HG03521 (cell line): ENCODE measurements around the gene GATA3.
A peak's percentile ranks its signal among the peaks of the same experiment; 100 is the strongest.

Source experiments
- ATAC-seq: cut with Tn5 transposase; IDR thresholded peaks from one replicate; pipeline ENCODE4 v1.9.1; 2021; ENCODE audit warnings: mild to moderate bottlenecking, moderate library complexity; ENCODE audit not compliant: unreplicated experiment

The GATA3 gene

DNA sequence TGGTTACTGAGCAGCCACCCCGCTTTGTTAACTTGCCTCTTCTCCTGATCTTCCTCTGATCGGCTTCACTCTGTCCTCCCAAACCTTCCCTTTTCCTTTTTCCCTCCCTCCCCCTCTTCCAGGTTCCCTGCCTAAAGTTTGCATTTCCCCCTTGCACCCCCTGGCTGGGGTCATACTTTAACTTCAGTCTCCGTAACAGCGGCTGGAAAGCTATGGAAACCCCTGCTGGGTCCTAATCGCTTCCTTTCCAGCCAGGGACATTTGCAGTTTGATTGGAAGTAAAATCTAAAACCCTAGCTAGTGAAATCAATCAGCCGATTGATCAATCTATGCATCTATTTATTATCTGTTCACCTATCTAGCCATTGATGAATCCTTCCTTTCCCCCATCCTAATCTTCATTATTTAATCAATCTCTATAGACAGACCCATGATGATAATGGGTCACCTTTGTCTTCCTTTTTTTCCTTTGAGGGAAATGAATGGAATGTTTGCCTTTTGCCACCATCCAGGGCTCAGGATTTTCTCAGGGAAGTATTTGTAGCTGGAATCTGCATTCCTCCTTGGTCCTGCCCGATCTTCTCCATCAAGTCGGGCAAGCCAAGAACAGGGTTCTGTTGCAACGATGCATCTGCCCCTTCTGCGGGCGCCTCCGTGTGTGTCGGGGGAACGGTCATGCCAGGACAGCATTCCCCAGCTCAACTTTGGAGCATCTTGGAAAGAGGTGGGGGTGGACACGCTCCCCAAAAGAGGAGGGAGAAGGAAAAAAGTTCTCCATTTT is 8.8 kb downstream of the GATA3 start:
- ATAC-seq = no peak

DNA sequence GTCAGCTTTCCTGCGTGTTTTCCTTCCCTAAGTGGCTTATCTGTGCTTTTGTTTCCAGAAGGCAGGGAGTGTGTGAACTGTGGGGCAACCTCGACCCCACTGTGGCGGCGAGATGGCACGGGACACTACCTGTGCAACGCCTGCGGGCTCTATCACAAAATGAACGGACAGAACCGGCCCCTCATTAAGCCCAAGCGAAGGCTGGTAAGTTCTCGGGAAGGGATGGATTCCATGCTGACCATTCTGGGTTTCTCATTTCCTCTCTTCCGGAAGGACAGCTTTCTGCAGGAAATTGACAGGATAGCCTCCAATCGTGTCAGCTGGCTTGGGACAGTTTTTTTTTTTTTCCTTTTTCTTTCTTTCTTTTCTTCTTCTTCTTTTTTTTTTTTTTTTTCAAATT is 9.4 kb downstream of the GATA3 start:
- ATAC-seq = no peak

DNA sequence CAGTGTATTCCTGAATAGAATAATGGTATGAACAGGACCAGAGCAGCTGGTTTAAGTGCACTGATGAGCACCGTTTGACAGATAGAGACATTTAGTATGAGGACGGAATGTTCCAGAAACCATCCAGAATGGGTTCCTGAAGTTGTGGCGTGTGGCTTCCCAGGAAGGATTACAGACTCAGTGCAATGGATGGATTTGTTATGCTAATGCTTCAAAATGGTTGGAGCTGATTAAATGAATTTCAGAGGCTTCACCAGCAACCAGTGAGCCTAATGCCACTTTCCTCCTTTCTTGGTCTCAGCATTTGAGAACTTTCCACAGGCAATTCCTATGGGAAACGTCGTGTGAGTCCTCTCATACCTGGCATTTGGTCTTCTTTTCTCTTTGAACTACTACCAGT is 9.9 kb downstream of the GATA3 start:
- no peak for ATAC-seq

DNA sequence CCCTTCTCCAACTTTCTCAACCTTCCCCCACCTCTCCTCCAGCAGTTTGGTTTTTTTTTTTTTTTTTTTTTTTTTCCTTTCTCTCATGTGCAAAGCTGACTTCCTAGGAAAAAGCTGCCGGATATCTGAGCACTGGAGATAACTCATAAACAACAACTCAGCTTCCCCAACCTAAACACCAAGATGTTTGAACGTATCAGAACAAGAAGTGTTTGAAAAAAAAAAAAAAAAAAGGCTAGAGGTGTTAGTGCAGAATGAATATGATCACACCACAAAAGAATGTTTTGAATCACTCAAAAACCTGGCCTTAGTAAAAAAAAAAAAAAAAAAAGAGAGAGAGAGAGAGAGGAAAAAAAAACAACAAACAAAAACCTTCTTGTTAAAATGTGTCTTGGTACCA is 11.2 kb downstream of the GATA3 start:
- no peak for ATAC-seq

DNA sequence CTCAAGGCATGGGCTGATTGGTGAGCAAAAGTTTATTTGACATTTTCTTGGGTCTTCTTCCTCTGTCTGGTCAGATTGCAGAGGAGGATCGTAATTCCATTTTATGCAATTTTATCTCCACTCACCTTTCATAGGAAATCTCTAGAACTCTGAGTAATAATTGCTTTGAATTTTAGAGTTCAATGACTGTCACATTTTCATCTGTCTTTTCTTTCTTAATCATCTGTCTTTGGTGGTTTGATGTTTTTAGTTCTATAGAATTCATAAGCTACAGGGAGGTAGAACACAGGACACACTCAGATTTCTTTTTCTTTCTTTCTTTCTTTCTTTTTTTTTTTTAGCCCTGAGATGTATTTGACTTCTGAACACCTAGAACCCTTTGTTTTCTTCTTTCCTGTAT is 11.6 kb downstream of the GATA3 start:
- no peak for ATAC-seq

DNA sequence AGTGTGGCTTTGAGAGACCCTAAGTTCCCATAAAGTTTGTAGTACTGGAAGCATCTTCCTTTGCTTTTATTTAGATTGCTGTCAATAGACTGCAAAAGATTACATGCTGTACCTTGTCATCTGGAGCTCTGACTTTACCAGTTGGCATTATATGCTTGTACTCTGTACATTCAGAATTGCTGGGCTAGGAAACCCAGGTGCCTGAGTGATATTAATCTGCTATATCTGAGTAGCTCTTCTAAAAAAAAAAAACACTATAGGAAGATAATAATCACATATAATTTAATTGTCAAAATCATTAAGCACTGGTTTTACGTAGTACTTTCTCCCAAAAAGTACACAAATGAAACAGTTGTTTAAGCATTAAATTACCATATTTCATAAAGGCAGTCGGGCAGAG is 12.3 kb downstream of the GATA3 start:
- ATAC-seq = no peak

DNA sequence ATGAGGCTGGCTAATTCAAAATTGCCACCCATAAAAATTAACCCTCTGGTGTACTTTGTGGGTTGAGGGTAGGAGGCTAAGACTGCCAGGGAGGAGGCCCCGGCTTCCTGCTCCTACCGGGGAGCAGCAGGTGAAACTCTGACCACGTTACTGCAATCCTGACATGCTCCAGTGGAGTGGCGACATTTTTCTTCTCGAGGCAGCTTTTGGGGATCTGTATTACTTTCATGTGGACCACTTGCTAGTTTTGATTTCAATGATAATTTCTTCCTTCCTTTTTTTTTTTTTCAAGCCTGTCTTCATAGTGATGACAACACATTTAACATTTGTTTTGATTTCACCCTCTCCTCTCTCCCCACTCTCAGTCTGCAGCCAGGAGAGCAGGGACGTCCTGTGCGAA is 14.6 kb downstream of the GATA3 start:
- no peak for ATAC-seq

DNA sequence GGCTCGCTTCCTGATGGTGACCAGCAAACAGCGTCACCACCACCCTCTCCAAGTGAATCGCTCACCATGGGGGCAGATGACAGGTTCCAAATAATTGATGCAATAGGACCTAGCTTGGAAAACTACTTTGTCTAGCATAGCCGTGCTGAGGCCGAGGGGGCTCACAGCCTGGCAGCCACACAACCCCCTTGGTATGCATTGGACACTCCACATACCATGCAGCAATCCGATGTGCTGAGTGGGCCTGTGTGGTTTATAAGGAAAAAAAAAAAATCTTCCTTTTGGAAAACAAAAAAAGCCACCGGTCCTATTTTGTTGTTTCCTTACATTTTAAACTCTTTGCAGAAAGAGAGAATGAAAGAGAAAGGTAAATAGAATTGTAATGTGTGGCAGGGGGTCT is 15.1 kb downstream of the GATA3 start:
- no peak for ATAC-seq

DNA sequence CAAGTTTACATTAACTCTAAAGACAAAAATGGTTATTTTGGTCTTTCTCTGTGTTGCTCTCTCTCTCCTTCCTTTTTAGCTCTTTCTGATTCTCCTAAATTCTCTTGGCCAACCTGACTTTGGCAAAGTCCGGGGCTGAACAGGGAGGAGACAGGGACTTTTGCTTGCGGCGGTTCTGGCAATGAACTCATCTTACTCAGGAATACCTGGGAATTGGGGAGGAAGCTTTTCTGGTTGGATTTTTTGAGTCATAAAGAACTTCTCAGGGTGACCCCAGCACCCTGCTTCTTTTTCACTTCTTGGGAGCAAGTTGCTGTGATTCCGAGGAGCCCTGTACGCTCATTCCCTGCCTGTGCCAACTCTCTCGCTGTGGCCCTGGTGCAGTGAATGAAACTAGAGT is 16.0 kb downstream of the GATA3 start:
- ATAC-seq = no peak

DNA sequence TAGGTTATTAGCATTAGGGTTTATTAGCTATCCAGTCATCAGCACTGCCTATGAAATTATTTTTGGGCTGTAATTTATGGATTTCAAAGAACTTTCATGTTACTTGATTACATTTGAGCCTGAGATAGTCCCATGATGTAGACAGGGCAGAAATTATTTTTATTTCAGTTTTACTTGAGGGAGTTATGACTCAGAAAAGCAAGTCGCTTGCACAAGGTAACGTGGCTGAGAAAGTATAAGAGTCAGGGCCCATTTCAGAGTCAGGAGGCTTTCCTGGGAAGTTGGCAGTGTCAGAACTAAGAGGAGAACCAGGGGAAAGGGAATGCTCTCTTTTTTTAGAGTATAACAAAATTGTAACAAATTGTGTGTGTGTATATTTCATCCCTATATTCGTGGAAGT is 16.5 kb downstream of the GATA3 start:
- ATAC-seq = no peak

DNA sequence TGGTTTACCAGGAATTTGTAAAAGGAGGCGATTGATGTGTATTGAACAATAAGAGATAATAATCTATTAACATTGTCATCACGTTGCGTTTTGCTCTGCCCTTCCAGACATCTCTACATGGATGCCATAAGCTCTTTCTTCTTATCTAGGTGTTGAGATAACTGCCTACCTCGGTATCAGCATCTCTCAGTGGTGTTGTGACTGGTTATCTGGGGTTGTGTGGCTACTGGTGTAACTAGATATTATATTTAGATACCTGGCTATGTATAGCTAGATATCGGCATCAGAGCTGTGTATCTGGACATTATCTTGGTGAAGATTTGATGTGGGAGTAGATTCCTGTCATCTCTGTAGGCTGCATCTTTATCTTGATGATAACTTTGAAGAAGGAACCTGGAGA is 17.2 kb downstream of the GATA3 start:
- ATAC-seq = no peak

DNA sequence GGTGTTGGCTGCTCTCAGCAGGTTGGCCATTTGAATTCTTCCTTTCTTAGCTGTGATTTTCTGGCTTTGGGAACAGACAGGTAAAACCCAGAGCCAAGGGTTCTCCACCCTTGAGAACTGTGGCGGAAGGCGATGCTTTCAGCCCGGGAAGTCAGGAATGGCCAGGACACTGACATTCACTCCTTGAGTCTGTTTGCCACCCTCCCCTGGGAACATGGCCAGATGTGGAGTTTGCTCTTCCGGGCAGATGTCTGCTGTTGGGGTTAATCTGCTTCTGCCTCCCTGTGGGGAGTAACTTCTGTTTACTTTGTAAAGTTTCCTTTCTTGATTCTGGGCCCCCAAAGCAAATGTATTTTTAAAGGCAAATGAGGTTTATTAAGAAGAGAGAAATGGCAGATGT is 17.7 kb downstream of the GATA3 start:
- no peak for ATAC-seq

DNA sequence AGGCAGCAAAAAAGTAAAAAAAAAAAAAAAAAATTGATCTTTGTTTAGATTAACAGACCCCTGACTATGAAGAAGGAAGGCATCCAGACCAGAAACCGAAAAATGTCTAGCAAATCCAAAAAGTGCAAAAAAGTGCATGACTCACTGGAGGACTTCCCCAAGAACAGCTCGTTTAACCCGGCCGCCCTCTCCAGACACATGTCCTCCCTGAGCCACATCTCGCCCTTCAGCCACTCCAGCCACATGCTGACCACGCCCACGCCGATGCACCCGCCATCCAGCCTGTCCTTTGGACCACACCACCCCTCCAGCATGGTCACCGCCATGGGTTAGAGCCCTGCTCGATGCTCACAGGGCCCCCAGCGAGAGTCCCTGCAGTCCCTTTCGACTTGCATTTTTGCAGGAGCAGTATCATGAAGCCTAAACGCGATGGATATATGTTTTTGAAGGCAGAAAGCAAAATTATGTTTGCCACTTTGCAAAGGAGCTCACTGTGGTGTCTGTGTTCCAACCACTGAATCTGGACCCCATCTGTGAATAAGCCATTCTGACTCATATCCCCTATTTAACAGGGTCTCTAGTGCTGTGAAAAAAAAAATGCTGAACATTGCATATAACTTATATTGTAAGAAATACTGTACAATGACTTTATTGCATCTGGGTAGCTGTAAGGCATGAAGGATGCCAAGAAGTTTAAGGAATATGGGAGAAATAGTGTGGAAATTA is 19.4 kb downstream of the GATA3 start:
- no peak for ATAC-seq

DNA sequence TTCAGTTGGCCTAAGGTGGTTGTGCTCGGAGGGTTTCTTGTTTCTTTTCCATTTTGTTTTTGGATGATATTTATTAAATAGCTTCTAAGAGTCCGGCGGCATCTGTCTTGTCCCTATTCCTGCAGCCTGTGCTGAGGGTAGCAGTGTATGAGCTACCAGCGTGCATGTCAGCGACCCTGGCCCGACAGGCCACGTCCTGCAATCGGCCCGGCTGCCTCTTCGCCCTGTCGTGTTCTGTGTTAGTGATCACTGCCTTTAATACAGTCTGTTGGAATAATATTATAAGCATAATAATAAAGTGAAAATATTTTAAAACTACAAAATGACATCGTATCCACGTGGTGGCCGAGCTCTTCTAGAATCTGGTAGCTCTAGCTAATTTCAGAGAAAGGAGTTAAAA is 20.4 kb downstream of the GATA3 start:
- ATAC-seq = no peak

DNA sequence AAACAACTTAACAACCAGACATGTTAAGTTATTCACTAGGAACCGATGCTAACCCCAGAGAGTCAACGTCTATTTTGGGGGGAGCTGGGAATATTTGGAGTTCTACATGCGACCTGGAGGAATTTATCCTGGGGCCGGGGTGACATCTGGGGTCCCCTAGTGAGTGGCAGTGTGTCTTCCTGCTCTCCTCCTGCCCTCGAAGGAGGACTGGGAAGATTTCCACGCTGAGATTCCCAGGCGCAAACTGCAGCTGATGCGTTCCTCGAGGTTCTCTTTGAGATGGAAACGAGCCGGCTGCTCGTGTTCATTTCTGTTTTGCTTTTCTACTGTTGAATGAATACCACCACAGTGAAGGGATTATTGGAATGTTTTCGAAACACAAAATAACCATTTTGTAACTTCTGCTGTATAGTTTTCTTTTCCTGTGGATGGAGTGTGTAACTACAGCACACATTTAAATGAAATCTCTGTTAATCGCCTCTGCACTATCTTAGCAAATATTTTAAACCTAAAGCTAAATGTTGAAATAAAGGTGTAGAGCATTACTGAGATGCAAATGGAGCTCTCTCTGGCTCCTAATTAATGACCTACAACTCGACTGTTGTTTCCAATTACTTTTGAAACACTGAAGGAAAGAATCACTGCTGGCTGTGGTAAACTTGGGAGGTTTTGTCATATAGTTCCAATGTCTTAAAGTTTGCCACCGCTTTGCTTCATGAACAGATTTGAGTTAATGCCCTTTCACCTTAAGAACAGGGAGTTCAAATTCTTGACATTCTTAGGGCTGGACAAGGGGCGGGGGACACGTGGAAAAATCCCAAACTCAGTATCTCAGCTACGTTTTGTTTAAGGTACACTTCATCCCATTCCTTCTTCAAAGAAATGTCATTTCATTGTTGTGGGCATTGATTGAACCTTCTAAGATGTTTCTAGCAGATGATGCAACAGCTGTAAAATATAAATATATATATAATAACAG is 21.1 kb downstream of the GATA3 start:
- no peak for ATAC-seq

DNA sequence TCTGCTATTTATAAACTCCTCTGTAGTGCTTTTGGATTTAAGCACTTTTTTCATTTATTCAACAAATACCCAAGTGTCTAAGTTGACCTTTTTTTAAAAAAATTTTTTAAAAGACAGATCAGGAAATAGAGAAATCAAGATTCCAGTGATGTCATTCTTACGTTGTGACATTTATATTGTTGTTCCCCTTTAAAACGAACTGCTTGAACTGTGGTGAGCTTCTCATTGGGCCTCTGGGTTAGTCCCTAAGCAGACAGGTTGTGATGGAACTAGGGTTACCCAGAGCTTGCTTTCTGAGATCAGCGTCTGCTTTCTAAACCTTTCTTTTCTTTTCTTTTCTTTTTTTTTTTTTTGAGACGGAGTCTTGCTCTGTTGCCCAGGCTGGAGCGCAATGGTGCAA is 22.4 kb downstream of the GATA3 start:
- ATAC-seq = no peak

DNA sequence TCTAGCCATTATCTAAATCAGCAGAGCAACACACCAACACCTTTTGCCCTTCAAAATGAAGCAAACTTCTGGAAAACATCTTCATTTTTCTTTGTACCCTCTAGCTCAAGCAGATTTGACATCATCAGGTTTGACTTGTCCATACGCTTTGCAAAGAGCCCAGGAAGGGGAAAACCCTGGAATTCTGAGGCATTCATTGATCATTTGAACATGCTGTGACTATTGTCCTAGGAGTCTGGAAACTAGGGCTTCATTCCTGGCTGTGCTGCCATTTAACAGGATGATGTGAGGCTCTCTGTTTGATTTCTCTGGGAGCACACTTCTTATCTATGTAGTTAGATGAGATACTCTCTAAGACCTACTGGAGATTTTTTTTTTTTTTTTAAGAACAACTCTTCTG is 23.5 kb downstream of the GATA3 start:
- ATAC-seq = no peak

DNA sequence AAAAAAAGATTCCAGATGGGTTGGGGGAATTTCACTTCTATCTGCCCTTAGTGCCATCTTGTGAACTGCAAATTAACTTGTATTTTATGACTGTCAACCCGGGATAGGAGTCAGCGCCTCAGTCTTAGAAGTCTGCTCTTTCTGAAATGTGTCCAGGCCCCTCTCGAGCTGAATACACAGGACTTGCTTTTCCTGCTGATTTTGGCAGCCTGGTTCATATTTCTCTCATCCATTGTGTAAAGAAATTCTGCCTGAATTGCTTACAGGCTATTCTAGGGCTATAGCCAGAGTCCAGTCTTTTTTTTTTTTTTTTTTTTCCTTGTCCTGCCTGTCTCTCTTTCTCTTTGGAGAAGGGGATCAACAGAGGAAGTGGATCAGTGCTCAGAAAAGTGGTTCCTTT is 24.6 kb downstream of the GATA3 start:
- ATAC-seq = no peak

DNA sequence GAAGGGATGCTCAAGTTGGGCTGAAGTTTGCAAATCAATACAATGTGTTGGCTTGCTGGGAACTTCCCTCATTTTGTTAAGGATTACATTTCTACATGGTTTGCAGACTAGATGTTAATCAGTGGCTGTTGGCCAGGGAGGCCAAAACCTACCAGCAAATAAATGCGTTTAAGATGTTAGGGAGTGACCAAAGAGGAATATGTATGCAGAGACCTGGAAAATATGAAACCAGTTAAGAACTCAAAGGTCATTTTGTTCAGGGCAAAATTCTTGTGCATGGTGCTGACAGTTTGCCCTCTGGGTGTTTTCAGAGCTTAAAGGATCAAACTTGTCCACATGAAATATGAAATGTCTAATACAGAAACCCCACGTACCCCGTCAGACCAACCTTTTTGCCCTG is 30.3 kb downstream of the GATA3 start:
- ATAC-seq = no peak

DNA sequence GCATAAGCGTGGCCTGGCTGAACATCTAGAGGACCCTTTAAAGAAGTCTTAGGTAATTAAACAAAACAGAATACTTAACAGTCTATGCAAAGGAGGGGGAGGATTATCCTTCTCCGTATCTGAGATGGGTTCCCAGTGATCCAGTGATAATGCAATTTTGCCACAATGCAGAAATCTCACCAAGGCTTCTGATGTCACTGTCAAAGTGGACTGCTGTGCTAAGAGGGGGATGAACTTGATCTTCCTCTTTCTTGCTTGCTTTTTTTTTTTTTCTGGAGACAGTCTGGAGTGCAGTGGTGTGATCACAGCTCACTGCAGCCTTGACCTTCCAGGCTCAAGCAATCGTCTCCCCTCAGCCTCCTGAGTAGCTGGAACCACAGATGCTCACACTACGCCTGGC is 30.8 kb downstream of the GATA3 start:
- ATAC-seq = no peak

DNA sequence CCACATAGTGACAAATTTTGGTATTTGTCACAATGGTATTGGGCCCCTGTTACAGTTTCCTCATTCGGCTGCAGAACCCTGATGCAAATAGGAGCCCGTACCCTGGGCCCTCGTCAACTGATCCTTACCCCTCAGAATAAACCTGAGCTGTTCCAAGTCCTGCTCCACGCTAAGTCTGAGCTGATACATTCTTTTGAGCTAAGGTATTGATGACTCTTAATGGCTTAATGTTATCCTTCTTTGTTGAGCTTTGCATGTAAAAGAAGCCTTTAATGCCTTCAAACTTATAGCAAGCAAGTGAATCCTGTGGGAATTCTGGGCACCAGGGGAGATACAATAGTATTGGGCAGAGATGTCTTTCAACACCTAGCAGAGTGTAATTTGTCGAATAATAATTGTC is 31.8 kb downstream of the GATA3 start:
- ATAC-seq = no peak

DNA sequence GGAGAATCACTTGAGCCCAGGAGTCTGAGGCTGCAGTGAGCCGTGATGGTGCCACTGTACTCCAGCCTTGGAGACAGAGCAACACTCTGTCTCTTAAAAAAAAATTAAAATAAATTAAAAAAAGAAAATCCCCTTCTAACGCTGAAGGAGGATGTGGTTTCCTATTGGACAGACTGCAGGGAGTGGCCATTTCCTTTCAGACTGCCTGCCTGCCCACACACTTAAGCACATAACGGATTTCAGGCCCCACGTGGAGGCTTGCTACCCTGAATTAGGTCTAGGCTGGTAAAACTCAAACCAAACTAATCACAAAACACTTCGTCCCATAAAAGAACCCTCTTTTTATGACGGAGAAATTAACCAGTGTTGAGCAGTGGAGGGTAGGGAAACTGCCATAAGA is 34.0 kb downstream of the GATA3 start:
- peak; percentile 80 for ATAC-seq
